HCT116 (cell line): Measurements from ENCODE around the gene SOST. TPM values are rescaled to one million over a fixed set of nuclear protein-coding genes. Genes with fewer than 3 reads are reported as not detected.

Source experiments
- ATAC-seq: fragments of 200-7000 bp; cut with Tn5 transposase; 2 replicates; pipeline ENCODE4 v1.9.1; 2020; ENCODE audit warnings: mild to moderate bottlenecking, moderate library complexity
- BruUV-seq: library from RNA; stranded (reverse); fragments of 400-500 nt; replicated peaks from 2 replicates; lab custom pipeline; 2021; lab: Mats Ljungman, UMichigan
- CTCF ChIA-PET: fragments of 300-600 bp; sonication (Branson Sonifier 250); formaldehyde crosslinking; loops from one replicate; lab custom pipeline; 2021; ENCODE audit warnings: antibody characterized with exemption; lab: Charles Lee
- POLR2A ChIA-PET: fragments of 300-600, 350-600 bp; sonication (Branson Sonifier 250); formaldehyde crosslinking; loops from one replicate; lab custom pipeline; 2021; ENCODE audit warnings: antibody characterized with exemption; lab: Charles Lee
- RAD21 ChIA-PET, 2 experiments: fragments of 300-600 bp; sonication (Branson Sonifier 250); formaldehyde crosslinking; loops; one replicate each; lab custom pipeline; 2023; ENCODE audit warnings: low total read pairs in 2 of 2; ENCODE audit not compliant: uncharacterized antibody in 2 of 2, unreplicated experiment in 2 of 2, low non-redundant PET in 1 of 2; lab: Charles Lee
- DNase-seq: peaks from one replicate; pipeline ENCODE4 v3.0.0-alpha.2; 2010; ENCODE audit warnings: low read depth, low spot score
- H2AFZ ChIP-seq: fragments of 200-600 bp; shearing (Covaris generic), sonication (generic); 2 replicates; pipeline ENCODE4 v1.6.1; 2017; ENCODE audit warnings: low read depth, mixed run types, mixed read lengths, antibody characterized with exemption, low read length; ENCODE audit not compliant: poor library complexity, severe bottlenecking
- H3K27ac ChIP-seq: 2 replicates; pipeline ENCODE4 v1.5.1; 2012; ENCODE audit warnings: low read depth, low read length
- H3K27me3 ChIP-seq: fragments of 200-600 bp; sonication (generic); 2 replicates; pipeline ENCODE4 v1.6.1; 2016; ENCODE audit warnings: mixed run types, low read length, mixed read lengths; ENCODE audit not compliant: insufficient read depth
- H3K36me3 ChIP-seq, 2 experiments: fragments of 200-500 bp in 1 of 2; fragments of 200-600 bp in 1 of 2; sonication (Bioruptor generic) in 1 of 2; sonication (generic) in 1 of 2; 2 replicates each; pipeline versions ENCODE4 v1.5.1 to v1.6.1; 2014 to 2016; ENCODE audit warnings: low read length in 2 of 2, inconsistent platforms in 1 of 2, mixed read lengths in 1 of 2, mixed run types in 1 of 2; ENCODE audit not compliant: insufficient read depth in 2 of 2, control insufficient read depth in 1 of 2
- H3K4me1 ChIP-seq, 2 experiments: fragments of 200-600 bp in 1 of 2; sonication (generic) in 1 of 2; 2 replicates each; pipeline versions ENCODE4 v1.5.1 to v1.6.1; 2012 to 2017; ENCODE audit warnings: low read length in 2 of 2, inconsistent platforms in 1 of 2, mild to moderate bottlenecking in 1 of 2, mixed read lengths in 1 of 2, mixed run types in 1 of 2, moderate library complexity in 1 of 2; ENCODE audit not compliant: insufficient read depth in 2 of 2, control insufficient read depth in 1 of 2
- H3K4me2 ChIP-seq: fragments of 200-600 bp; sonication (generic); 2 replicates; pipeline ENCODE4 v1.6.1; 2017; ENCODE audit warnings: mixed run types, low read length, mixed read lengths
- H3K4me3 ChIP-seq, 2 experiments: fragments of 200-600 bp in 1 of 2; sonication (generic) in 1 of 2; replicated peaks in 1 of 2; 2 replicates each; pipeline ENCODE4 v1.5.1; 2011 to 2016; ENCODE audit warnings: low read length in 2 of 2, control low read depth in 1 of 2, low read depth in 1 of 2, mild to moderate bottlenecking in 1 of 2, mixed read lengths in 1 of 2, mixed run types in 1 of 2
- H3K79me2 ChIP-seq: fragments of 200-600 bp; sonication (generic); 2 replicates; pipeline ENCODE4 v1.6.1; 2017; ENCODE audit warnings: mild to moderate bottlenecking, mixed run types, low read length, moderate library complexity, mixed read lengths; ENCODE audit not compliant: insufficient read depth
- H3K9ac ChIP-seq: fragments of 200-600 bp; sonication (generic); 2 replicates; pipeline ENCODE4 v1.6.1; 2016; ENCODE audit warnings: low read length, mixed read lengths
- H3K9me2 ChIP-seq: fragments of 200-600 bp; sonication (generic), shearing (Covaris generic); 2 replicates; pipeline ENCODE4 v1.6.1; 2017; ENCODE audit warnings: mixed run types, mild to moderate bottlenecking, moderate library complexity; ENCODE audit not compliant: insufficient read depth
- H3K9me3 ChIP-seq, 2 experiments: fragments of 200-500 bp in 1 of 2; fragments of 200-600 bp in 1 of 2; sonication (Bioruptor generic) in 1 of 2; sonication (generic) in 1 of 2; 2 replicates each; pipeline ENCODE4 v1.6.1; 2014 to 2017; ENCODE audit warnings: low read length in 2 of 2, mixed read lengths in 2 of 2, inconsistent platforms in 1 of 2, low read depth in 1 of 2, mild to moderate bottlenecking in 1 of 2, mixed run types in 1 of 2, moderate library complexity in 1 of 2; ENCODE audit not compliant: control insufficient read depth in 1 of 2, insufficient read depth in 1 of 2
- H4K20me1 ChIP-seq: fragments of 200-600 bp; sonication (generic), shearing (Covaris generic); 2 replicates; pipeline ENCODE4 v1.6.1; 2017; ENCODE audit warnings: mixed run types, mild to moderate bottlenecking, moderate library complexity; ENCODE audit not compliant: insufficient read depth
- ELF1 ChIP-seq: IDR thresholded peaks from 2 replicates; pipeline ENCODE4 v1.6.1; 2012; ENCODE audit warnings: low read depth, borderline replicate concordance
- EZH2 ChIP-seq: fragments of 200-600 bp; sonication (generic); IDR thresholded peaks from 2 replicates; pipeline ENCODE4 v1.6.1; 2017; ENCODE audit warnings: antibody characterized with exemption, mixed run types
- EZH2phosphoT487 ChIP-seq: fragments of 200-600 bp; IDR thresholded peaks from 2 replicates; pipeline ENCODE4 v1.6.1; 2018; ENCODE audit warnings: antibody characterized with exemption, borderline replicate concordance
- FOSL1 ChIP-seq: IDR thresholded peaks from 2 replicates; pipeline ENCODE4 v1.6.1; 2012; ENCODE audit warnings: low read depth
- POLR2AphosphoS5 ChIP-seq: IDR thresholded peaks from 2 replicates; pipeline ENCODE4 v1.6.1; 2011; ENCODE audit warnings: mild to moderate bottlenecking, low read depth, low read length, moderate library complexity
- RAD21 ChIP-seq: IDR thresholded peaks from 2 replicates; pipeline ENCODE4 v1.6.1; 2012; ENCODE audit warnings: low read depth, mild to moderate bottlenecking
- SIN3A ChIP-seq: IDR thresholded peaks from 2 replicates; pipeline ENCODE4 v1.6.1; 2012; ENCODE audit warnings: low read depth
- SP1 ChIP-seq: IDR thresholded peaks from 2 replicates; pipeline ENCODE4 v1.6.1; 2012; ENCODE audit warnings: low read depth
- SRF ChIP-seq: IDR thresholded peaks from 2 replicates; pipeline ENCODE4 v1.6.1; 2012; ENCODE audit warnings: low read depth
- ZNF274 ChIP-seq: fragments of 200-500 bp; sonication (Bioruptor generic); IDR thresholded peaks from 2 replicates; pipeline ENCODE4 v1.6.1; 2014; ENCODE audit warnings: mild to moderate bottlenecking, low read depth, low read length, inconsistent platforms
- intact Hi-C: fragments of 100-400 bp; cut with micrococcal nuclease; formaldehyde crosslinking; loops from 2 replicates; pipeline ENCODE4 v1.10.0; 2022
- total RNA-seq: library from RNA; stranded (reverse); gene quantifications from one replicate; pipeline ENCODE4 v1.2.1, GENCODE V29; 2021; ENCODE audit not compliant: unreplicated experiment
- TF ChIP-seq, protein P1 (sequence below): IDR thresholded peaks from 2 replicates; pipeline ENCODE4 v1.6.1; 2012
- TF ChIP-seq, protein P2 (sequence below), 3 experiments: fragments of 200-600 bp in 1 of 3; sonication (generic) in 1 of 3; IDR thresholded peaks in 2 of 3; conservative IDR thresholded peaks in 1 of 3; 2 replicates each; pipeline ENCODE4 v1.5.1; 2012 to 2017; ENCODE audit warnings: low read depth in 2 of 3, low read length in 2 of 3, antibody characterized with exemption in 1 of 3, borderline replicate concordance in 1 of 3, control low read depth in 1 of 3, mild to moderate bottlenecking in 1 of 3, mixed read lengths in 1 of 3, mixed run types in 1 of 3, moderate library complexity in 1 of 3; ENCODE audit not compliant: insufficient read depth in 1 of 3

Gene SOST
- total RNA-seq, 1 experiment from 2014 or later = not detected

DNA sequence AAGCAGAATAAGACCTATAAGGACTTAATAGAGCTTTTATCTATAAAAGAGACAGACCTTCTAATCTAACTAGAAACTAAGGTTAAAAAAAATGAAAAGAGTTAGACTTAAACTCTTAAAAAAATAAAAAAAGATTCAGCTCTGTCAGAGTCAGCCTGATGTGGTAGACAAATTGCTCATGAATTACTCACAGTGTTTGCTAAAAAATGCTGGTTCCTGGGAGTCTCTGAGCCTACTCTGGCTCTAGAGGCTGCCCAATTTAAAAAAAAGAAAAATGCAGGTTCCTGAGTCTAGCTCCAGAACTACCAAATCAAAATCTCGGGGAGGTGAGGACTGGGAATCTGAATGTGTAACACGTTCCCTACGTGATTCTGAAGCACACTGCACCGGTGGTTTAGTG lies 18.1 kb downstream of the SOST start:
- H2AFZ ChIP-seq = no peak overlapping the region
- H3K79me2 ChIP-seq = no peaks in the 10 kb centered on the region
- BruUV-seq = no TSS peak
- ATAC-seq = no peak
- TF ChIP-seq ZNF274 = no peak
- RAD21 ChIA-PET = no interaction called here
- H3K27ac ChIP-seq = no peak overlapping the region
- no peaks in the 10 kb centered on the region for H3K9me3 ChIP-seq
- intact Hi-C loops = no loop called here
- no peaks in the 10 kb centered on the region for H3K36me3 ChIP-seq
- POLR2A ChIA-PET = no interaction called here
- H3K4me1 ChIP-seq = no peaks in the 10 kb centered on the region
- DNase-seq = no peak
- no peaks in the 10 kb centered on the region for H3K27me3 ChIP-seq
- CTCF ChIA-PET = no interaction called here
- no peak overlapping the region for H3K9ac ChIP-seq
- H3K9me2 ChIP-seq = no peaks in the 10 kb centered on the region
- no peak overlapping the region for H3K4me3 ChIP-seq
- no peak overlapping the region for H3K4me2 ChIP-seq
- H4K20me1 ChIP-seq = no peaks in the 10 kb centered on the region

DNA sequence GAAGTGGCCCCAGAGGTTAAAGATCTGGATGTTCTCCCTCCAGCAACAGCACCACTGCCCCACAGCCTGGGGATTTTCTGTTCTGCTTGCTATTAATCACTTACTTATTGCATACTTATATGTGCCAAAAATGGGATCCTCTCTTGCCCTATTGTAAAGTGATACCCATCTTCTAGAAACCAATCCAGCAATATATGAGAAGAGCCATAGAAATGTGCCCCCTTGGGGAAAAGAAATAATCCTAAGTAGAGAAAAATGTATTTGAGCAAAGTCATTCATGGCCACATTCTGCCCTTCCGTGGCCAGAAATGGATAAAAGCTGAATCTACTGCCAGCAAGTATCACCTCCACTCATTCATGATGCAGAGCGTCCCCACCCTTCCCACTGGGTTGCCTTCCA lies 20.9 kb downstream of the SOST start:
- Histone ChIP-seq H3K27ac (no peak overlapping the region), H3K4me1 (no peaks in the 10 kb centered on the region), H3K4me2 (no peak overlapping the region), H2AFZ (no peak overlapping the region), H3K36me3 (no peaks in the 10 kb centered on the region), H3K27me3 (no peaks in the 10 kb centered on the region), H4K20me1 (no peaks in the 10 kb centered on the region), H3K79me2 (no peaks in the 10 kb centered on the region), H3K9me3 (no peaks in the 10 kb centered on the region; a peak in 2 of 4 replicates), H3K9ac (no peak overlapping the region), H3K4me3 (no peak overlapping the region), H3K9me2 (no peaks in the 10 kb centered on the region)
- POLR2A ChIA-PET = no interaction called here
- DNase-seq (no peak), ATAC-seq (no peak)
- intact Hi-C loops = no loop called here
- no TSS peak for BruUV-seq
- RAD21 ChIA-PET = no interaction called here
- CTCF ChIA-PET = no interaction called here
- TF ChIP-seq SP1 (no peak), ELF1 (no peak), RAD21 (no peak), ZNF274 (no peak), SIN3A (no peak), SRF (no peak), FOSL1 (no peak), EZH2 (no peak), POLR2AphosphoS5 (no peak), EZH2phosphoT487 (no peak)
- TF ChIP-seq, protein P1, sequence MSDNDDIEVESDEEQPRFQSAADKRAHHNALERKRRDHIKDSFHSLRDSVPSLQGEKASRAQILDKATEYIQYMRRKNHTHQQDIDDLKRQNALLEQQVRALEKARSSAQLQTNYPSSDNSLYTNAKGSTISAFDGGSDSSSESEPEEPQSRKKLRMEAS = no peak
- TF ChIP-seq, protein P2, sequence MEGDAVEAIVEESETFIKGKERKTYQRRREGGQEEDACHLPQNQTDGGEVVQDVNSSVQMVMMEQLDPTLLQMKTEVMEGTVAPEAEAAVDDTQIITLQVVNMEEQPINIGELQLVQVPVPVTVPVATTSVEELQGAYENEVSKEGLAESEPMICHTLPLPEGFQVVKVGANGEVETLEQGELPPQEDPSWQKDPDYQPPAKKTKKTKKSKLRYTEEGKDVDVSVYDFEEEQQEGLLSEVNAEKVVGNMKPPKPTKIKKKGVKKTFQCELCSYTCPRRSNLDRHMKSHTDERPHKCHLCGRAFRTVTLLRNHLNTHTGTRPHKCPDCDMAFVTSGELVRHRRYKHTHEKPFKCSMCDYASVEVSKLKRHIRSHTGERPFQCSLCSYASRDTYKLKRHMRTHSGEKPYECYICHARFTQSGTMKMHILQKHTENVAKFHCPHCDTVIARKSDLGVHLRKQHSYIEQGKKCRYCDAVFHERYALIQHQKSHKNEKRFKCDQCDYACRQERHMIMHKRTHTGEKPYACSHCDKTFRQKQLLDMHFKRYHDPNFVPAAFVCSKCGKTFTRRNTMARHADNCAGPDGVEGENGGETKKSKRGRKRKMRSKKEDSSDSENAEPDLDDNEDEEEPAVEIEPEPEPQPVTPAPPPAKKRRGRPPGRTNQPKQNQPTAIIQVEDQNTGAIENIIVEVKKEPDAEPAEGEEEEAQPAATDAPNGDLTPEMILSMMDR (IDR thresholded peaks at IDR 0.05 in 2 of 3, conservative IDR thresholded peaks at IDR 0.05 in 1 of 3; ENCODE audit: borderline replicate concordance in 1 of 3, insufficient read depth in 1 of 3, low read depth in 2 of 3, low read length in 2 of 3) = no peak
